Tibial artery (tissue), 4 donors: ENCODE results near the gene CDH11.

Experiments used
- DNase-seq, 2 donors: peaks; one replicate each; pipeline ENCODE4 v3.0.0-alpha.2; 2019
- H3K27ac ChIP-seq, 2 donors: fragments of 200-600 bp; sonication (generic) in 1 of 2; 1 replicate in 1 of 2; 2 replicates in 1 of 2; pipeline ENCODE4 v1.5.1; 2018 to 2019; ENCODE audit warnings: mild to moderate bottlenecking in 1 of 2
- H3K27me3 ChIP-seq, 2 donors: fragments of 200-600 bp; sonication (generic) in 1 of 2; one replicate each; pipeline versions ENCODE4 v1.5.1 to v1.6.0; 2016 to 2019
- H3K36me3 ChIP-seq, 3 donors: fragments of 200-600 bp; sonication (generic) in 2 of 3; one replicate each; pipeline ENCODE4 v1.5.1; 2016 to 2019; ENCODE audit warnings: mild to moderate bottlenecking in 2 of 3
- H3K4me1 ChIP-seq, 4 donors: fragments of 200-600 bp; sonication (generic) in 2 of 4; 1 replicate in 3 of 4; 2 replicates in 1 of 4; pipeline ENCODE4 v1.5.1; 2016 to 2019
- H3K4me3 ChIP-seq, 2 donors: fragments of 200-600 bp; sonication (generic) in 1 of 2; 1 replicate in 1 of 2; 2 replicates in 1 of 2; pipeline ENCODE4 v1.5.1; 2018 to 2019; ENCODE audit warnings: mild to moderate bottlenecking in 2 of 2
- H3K9me3 ChIP-seq, 3 donors: fragments of 200-600 bp; sonication (generic) in 1 of 3; one replicate each; pipeline ENCODE4 v1.5.1; 2016 to 2019
- intact Hi-C: fragments of 100-400 bp; cut with DNase I; formaldehyde crosslinking; loops from one replicate; pipeline ENCODE4 v1.15.0; 2023; ENCODE audit warnings: low total_unique reads
- TF ChIP-seq, protein P1 (sequence below), 2 experiments: fragments of 200-600 bp in 1 of 2; fragments of 450-650 bp in 1 of 2; IDR thresholded peaks; one replicate each; pipeline ENCODE4 v1.5.1; 2017 to 2019; ENCODE audit warnings: antibody characterized with exemption in 2 of 2, mild to moderate bottlenecking in 1 of 2, moderate library complexity in 1 of 2

The CDH11 gene

DNA sequence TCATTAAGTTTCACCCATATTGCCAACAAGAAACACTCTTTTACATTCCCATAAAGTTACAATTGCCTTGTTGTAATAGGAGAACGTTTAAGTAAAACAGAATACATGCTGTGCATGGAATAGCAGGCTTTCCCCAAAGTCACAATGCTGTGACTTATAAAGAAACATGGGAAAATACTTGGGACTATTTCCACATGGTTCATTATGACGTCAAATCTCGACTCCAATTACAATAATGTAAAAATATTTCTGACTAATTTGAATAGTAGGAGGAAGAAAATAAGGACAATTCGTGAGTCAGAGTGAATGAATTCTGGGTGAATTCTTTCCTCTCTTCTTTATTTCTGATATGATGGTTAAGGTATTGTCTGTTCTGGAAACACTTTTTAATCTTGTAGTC lies 52.8 kb downstream of the CDH11 start:
- TF ChIP-seq, protein P1, sequence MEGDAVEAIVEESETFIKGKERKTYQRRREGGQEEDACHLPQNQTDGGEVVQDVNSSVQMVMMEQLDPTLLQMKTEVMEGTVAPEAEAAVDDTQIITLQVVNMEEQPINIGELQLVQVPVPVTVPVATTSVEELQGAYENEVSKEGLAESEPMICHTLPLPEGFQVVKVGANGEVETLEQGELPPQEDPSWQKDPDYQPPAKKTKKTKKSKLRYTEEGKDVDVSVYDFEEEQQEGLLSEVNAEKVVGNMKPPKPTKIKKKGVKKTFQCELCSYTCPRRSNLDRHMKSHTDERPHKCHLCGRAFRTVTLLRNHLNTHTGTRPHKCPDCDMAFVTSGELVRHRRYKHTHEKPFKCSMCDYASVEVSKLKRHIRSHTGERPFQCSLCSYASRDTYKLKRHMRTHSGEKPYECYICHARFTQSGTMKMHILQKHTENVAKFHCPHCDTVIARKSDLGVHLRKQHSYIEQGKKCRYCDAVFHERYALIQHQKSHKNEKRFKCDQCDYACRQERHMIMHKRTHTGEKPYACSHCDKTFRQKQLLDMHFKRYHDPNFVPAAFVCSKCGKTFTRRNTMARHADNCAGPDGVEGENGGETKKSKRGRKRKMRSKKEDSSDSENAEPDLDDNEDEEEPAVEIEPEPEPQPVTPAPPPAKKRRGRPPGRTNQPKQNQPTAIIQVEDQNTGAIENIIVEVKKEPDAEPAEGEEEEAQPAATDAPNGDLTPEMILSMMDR (IDR thresholded peaks at IDR 0.05): no peak
- Histone ChIP-seq H3K27me3 (no peaks in the 10 kb centered on the region), H3K4me1 (peaks cover 0 to 37% (median 24%) of the 10 kb centered on the region in 4 donors), H3K27ac (no peak overlapping the region), H3K4me3 (no peak overlapping the region), H3K36me3 (no peaks in the 10 kb centered on the region), H3K9me3 (no peaks in the 10 kb centered on the region)
- intact Hi-C loops: no loop called here
- no peak for DNase-seq

DNA sequence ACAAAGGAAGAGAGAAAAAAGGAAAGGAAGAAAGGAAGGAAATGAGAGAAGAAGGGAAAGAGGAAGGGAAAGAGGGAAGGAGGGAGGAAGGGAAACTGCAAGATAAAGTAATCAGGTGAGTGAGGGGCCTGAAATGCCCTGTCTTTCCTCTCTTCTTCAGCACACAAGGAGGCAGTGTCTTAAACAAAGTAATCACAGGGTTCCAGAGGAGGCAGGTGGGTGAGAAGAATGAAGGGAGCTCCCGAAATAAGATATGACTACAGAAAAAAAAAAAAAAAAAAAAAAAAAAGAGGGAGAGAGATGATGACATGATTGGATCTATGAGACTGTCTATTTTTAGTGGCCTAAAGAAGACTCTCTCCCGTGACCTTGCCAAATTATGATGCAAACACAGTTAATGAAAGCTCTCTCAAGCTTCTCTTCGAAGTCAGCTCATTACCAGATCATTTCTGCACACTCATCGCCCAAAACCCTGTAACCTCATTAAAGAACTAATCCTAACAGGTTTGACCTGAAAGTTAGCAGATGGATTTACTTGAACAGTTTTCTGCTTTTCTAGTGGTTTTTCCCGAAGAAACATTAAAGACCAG lies 53.6 kb downstream of the CDH11 start:
- Histone ChIP-seq H3K4me3 (no peak overlapping the region), H3K27me3 (no peaks in the 10 kb centered on the region), H3K27ac (no peak overlapping the region), H3K36me3 (no peaks in the 10 kb centered on the region), H3K9me3 (no peaks in the 10 kb centered on the region), H3K4me1 (peaks cover 0 to 37% (median 24%) of the 10 kb centered on the region in 4 donors)
- TF ChIP-seq, protein P1 (IDR thresholded peaks at IDR 0.05): no peak
- intact Hi-C loops: no loop called here
- DNase-seq: no peak

DNA sequence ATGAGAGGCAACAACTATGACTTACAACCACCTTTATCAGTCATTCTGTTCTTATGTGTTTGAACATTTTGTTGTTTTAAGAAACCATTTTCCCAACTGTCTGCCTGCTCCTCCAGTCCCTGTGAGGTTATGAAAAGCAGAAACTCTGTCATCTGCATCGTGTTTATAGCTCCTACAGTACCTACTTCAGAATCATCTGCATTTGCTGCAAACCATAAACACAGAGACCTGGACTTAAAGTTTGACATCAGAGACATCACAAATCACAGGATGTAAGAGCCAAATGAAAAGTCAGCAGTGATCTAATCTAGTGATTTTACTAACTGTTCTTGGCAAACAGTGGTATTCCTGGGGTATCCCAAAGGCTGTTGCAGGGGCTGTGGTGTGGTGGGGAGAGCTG lies 55.2 kb downstream of the CDH11 start:
- TF ChIP-seq, protein P1 (IDR thresholded peaks at IDR 0.05): no peak
- peaks cover 0 to 30% (median 20%) of the 10 kb centered on the region in 4 donors for H3K4me1 ChIP-seq
- no peaks in the 10 kb centered on the region for H3K27me3 ChIP-seq
- no peak for DNase-seq
- H3K4me3 ChIP-seq: no peak overlapping the region
- no peaks in the 10 kb centered on the region for H3K9me3 ChIP-seq
- H3K36me3 ChIP-seq: no peaks in the 10 kb centered on the region
- H3K27ac ChIP-seq: no peak overlapping the region
- intact Hi-C loops: no loop called here

DNA sequence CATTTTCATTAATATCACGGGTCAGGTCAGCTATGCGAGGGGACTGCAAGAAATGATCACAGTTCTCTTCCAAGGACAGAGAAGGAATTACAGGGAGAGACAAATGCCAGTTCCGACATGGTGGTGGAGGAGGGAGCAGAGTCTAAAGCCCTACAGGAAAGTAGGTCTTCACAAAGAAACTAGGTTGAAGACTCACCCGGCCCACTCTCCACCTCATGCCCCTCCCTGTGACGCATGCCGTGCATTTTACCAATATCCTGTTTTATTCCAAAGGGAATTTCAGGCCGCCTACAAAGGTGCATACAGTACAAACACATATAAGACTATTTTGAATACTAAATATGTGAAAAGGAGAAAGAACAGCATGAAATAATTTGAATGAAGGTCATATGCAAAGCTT lies 56.8 kb downstream of the CDH11 start:
- Histone ChIP-seq H3K4me3 (no peak overlapping the region), H3K36me3 (no peaks in the 10 kb centered on the region), H3K27me3 (no peaks in the 10 kb centered on the region), H3K9me3 (no peaks in the 10 kb centered on the region), H3K4me1 (peaks cover 0 to 17% (median 11%) of the 10 kb centered on the region in 4 donors), H3K27ac (no peak overlapping the region)
- intact Hi-C loops: no loop called here
- TF ChIP-seq, protein P1 (IDR thresholded peaks at IDR 0.05): no peak
- DNase-seq: no peak

DNA sequence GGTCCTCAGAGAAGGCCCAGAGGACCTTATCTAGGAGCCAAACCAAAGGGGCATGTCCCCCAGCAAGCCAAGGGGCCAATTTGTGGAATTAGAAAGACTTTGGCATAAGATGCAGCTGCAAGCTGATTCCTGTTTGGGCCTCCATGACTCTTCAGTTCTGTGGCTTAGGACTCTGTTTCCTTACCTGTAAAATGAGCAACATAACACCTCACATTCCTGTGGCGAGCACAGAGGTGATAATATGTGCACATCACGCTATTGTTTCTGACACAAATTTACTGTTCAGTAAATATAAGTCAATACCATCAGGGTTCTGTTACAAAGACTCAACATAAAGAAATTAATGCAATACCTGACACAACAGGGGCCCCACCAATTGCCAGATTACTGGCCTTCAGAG lies 57.7 kb downstream of the CDH11 start:
- Histone ChIP-seq H3K9me3 (no peaks in the 10 kb centered on the region), H3K4me3 (no peak overlapping the region), H3K4me1 (peaks cover 0 to 8% (median 5%) of the 10 kb centered on the region in 4 donors), H3K27me3 (no peaks in the 10 kb centered on the region), H3K36me3 (no peaks in the 10 kb centered on the region), H3K27ac (no peak overlapping the region)
- TF ChIP-seq, protein P1 (IDR thresholded peaks at IDR 0.05): no peak
- intact Hi-C loops: no loop called here
- no peak for DNase-seq
